Activated CD4-positive, CD25-positive, alpha-beta regulatory T cell treated with anti-CD3 and anti-CD28 coated beads, Interleukin-2, amount 50 U/mL, for 16 hours (primary cell): ENCODE measurements around the gene USP17L15.
"Not testable (repeated sequence)": the region's sequence is repeated elsewhere in the genome, so short reads cannot be mapped to it uniquely, and the experiment has no call there.

Experiments used
- DNase-seq: peaks from one replicate; pipeline ENCODE4 v3.0.0-alpha.2; 2020; ENCODE audit warnings: low read depth, low spot score

The USP17L15 gene

GRCh38 chr4:9234085-9234484 is at the start of gene USP17L15:
Gene USP17L15 (plus strand): TSS chr4:9234385. CDS start chr4:9234385, 0 bp downstream.
- not testable (repeated sequence) for DNase-seq

GRCh38 chr4:9210357-9210756 is 23.8 kb upstream of the USP17L15 start, which contains the start of gene USP17L10:
Gene USP17L10 (plus strand): TSS chr4:9210657. CDS start chr4:9210657, 0 bp downstream.
- not testable (repeated sequence) for DNase-seq

- not testable (repeated sequence) for DNase-seq
Measured at GRCh38 chr4:9214701-9215100, 19.5 kb upstream of the USP17L15 start.

- DNase-seq: not testable (repeated sequence)
Measured at GRCh38 chr4:9215105-9215504, 19.1 kb upstream of the USP17L15 start, which contains the start of gene USP17L11. Gene USP17L11 (plus strand): TSS chr4:9215405. CDS start chr4:9215405, 0 bp downstream.

GRCh38 chr4:9219852-9220251 is 14.3 kb upstream of the USP17L15 start, which contains the start of gene USP17L12:
Gene USP17L12 (plus strand): TSS chr4:9220152. CDS start chr4:9220152, 0 bp downstream.
- not testable (repeated sequence) for DNase-seq

- DNase-seq: not testable (repeated sequence)
Measured at GRCh38 chr4:9224596-9224995, 9.6 kb upstream of the USP17L15 start, which contains the start of gene USP17L13. Gene USP17L13 (plus strand): TSS chr4:9224896. CDS start chr4:9224896, 0 bp downstream.

GRCh38 chr4:9230249-9230648 is 3.9 kb upstream of the USP17L15 start:
- not testable (repeated sequence) for DNase-seq

- DNase-seq: not testable (repeated sequence)
Measured at GRCh38 chr4:9238461-9238860, 4.3 kb downstream of the USP17L15 start.

- DNase-seq: not testable (repeated sequence)
Measured at GRCh38 chr4:9243579-9243978, 9.4 kb downstream of the USP17L15 start, which contains the start of gene USP17L17. Gene USP17L17 (plus strand): TSS chr4:9243879. CDS start chr4:9243879, 0 bp downstream.

GRCh38 chr4:9247953-9248680 is 13.9 kb downstream of the USP17L15 start, which contains the start of gene USP17L18:
Gene USP17L18 (plus strand): TSS chr4:9248630. CDS start chr4:9248630, 0 bp downstream.
- peak; percentile 1 for DNase-seq

GRCh38 chr4:9253078-9253477 is 18.9 kb downstream of the USP17L15 start, which contains the start of gene USP17L19:
Gene USP17L19 (plus strand): TSS chr4:9253378. CDS start chr4:9253378, 0 bp downstream.
- DNase-seq: not testable (repeated sequence)

- DNase-seq: not testable (repeated sequence)
Measured at GRCh38 chr4:9257824-9258223, 23.6 kb downstream of the USP17L15 start, which contains the start of gene USP17L20. Gene USP17L20 (plus strand): TSS chr4:9258124. CDS start chr4:9258124, 0 bp downstream.

- not testable (repeated sequence) for DNase-seq
Measured at GRCh38 chr4:9262572-9262971, 28.4 kb downstream of the USP17L15 start, which contains the start of gene USP17L21. Gene USP17L21 (plus strand): TSS chr4:9262872. CDS start chr4:9262872, 0 bp downstream.

GRCh38 chr4:9267319-9267718 is 33.1 kb downstream of the USP17L15 start, which contains the start of gene USP17L22:
Gene USP17L22 (plus strand): TSS chr4:9267619. CDS start chr4:9267619, 0 bp downstream.
- not testable (repeated sequence) for DNase-seq

GRCh38 chr4:9271719-9272118 is 37.5 kb downstream of the USP17L15 start:
- DNase-seq: peak; percentile 0
